Karpas-422 (cell line): ENCODE measurements around the gene FAM221B. TPM values are rescaled to one million over a fixed set of nuclear protein-coding genes. Genes with fewer than 3 reads are reported as not detected.

Experiments used
- DNase-seq: peaks from one replicate; pipeline ENCODE4 v3.0.0-alpha.2; 2015
- H2AFZ ChIP-seq: fragments of 200-600 bp; sonication (generic); 2 replicates; pipeline ENCODE4 v1.6.1; 2014; ENCODE audit warnings: antibody characterized with exemption, low read length, mixed read lengths
- H3K27ac ChIP-seq: fragments of 200-600 bp; sonication (generic); 2 replicates; pipeline ENCODE4 v1.5.1; 2014; ENCODE audit warnings: mild to moderate bottlenecking, low read length, moderate library complexity
- H3K27me3 ChIP-seq: fragments of 200-600 bp; sonication (generic); 2 replicates; pipeline ENCODE4 v1.6.1; 2014; ENCODE audit warnings: low read length, mixed read lengths
- H3K36me3 ChIP-seq: fragments of 200-600 bp; sonication (generic); 2 replicates; pipeline ENCODE4 v1.6.1; 2014; ENCODE audit warnings: low read length, mixed read lengths; ENCODE audit not compliant: insufficient read depth
- H3K4me1 ChIP-seq: fragments of 200-600 bp; sonication (generic); 2 replicates; pipeline ENCODE4 v1.6.1; 2014; ENCODE audit warnings: mild to moderate bottlenecking, low read length, mixed read lengths
- H3K4me2 ChIP-seq: fragments of 200-600 bp; sonication (generic); 2 replicates; pipeline ENCODE4 v1.6.1; 2014; ENCODE audit warnings: low read length, low read depth, mild to moderate bottlenecking; ENCODE audit not compliant: poor library complexity, severe bottlenecking
- H3K4me3 ChIP-seq: fragments of 200-600 bp; sonication (generic); 2 replicates; pipeline ENCODE4 v1.5.1; 2014; ENCODE audit warnings: mild to moderate bottlenecking, antibody characterized with exemption, low read length, mixed read lengths
- H3K79me2 ChIP-seq: fragments of 200-600 bp; sonication (generic); 2 replicates; pipeline ENCODE4 v1.6.1; 2014; ENCODE audit warnings: mild to moderate bottlenecking, low read length, mixed read lengths
- H3K9ac ChIP-seq: fragments of 200-600 bp; sonication (generic); 2 replicates; pipeline ENCODE4 v1.6.0; 2014; ENCODE audit warnings: low read length
- H3K9me2 ChIP-seq: fragments of 200-600 bp; sonication (generic), shearing (Covaris generic); replicated peaks from 2 replicates; pipeline ENCODE4 v1.6.0; 2014; ENCODE audit warnings: mild to moderate bottlenecking, low read length, moderate library complexity; ENCODE audit not compliant: insufficient read depth
- H3K9me3 ChIP-seq: fragments of 300-700, 200-600 bp; sonication (generic); 2 replicates; pipeline ENCODE4 v1.6.1; 2014; ENCODE audit warnings: low read length, mixed read lengths
- H4K20me1 ChIP-seq: fragments of 200-600 bp; sonication (generic); 2 replicates; pipeline ENCODE4 v1.6.1; 2014; ENCODE audit warnings: mild to moderate bottlenecking, antibody characterized with exemption, low read length, low read depth; ENCODE audit not compliant: insufficient read depth
- total RNA-seq: library from RNA; depleted of rRNA; stranded (reverse); fragments of >200 nt; shearing (Covaris generic); gene quantifications from 2 replicates; pipeline ENCODE4 v1.2.3, GENCODE V29; 2014; ENCODE audit warnings: low replicate concordance

FAM221B gene
- total RNA-seq, 1 experiment from 2014 or later: not detected

- no peak overlapping the region for H2AFZ ChIP-seq
- DNase-seq: no peak
- H3K27ac ChIP-seq: no peak overlapping the region
- no peak overlapping the region for H3K4me3 ChIP-seq
- H3K36me3 ChIP-seq: no peaks in the 10 kb centered on the region
- no peaks in the 10 kb centered on the region for H3K9me3 ChIP-seq
- no peak overlapping the region for H3K9ac ChIP-seq
- no peaks in the 10 kb centered on the region for H3K79me2 ChIP-seq
- H3K4me1 ChIP-seq: peaks cover 14% of the 10 kb centered on the region
- H3K4me2 ChIP-seq: no peak overlapping the region
- no peaks in the 10 kb centered on the region for H4K20me1 ChIP-seq
- no peaks in the 10 kb centered on the region for H3K9me2 ChIP-seq
- no peaks in the 10 kb centered on the region for H3K27me3 ChIP-seq
These were observed 4.3 kb upstream of the FAM221B start for GRCh38 chr9:35832814-35833213.

GRCh38 chr9:35831040-35831439, 2.5 kb upstream of the FAM221B start:
- Histone ChIP-seq H3K79me2 (no peaks in the 10 kb centered on the region), H3K27ac (no peak overlapping the region), H3K4me1 (peaks cover 14% of the 10 kb centered on the region), H3K9me3 (no peaks in the 10 kb centered on the region), H3K9me2 (no peaks in the 10 kb centered on the region), H3K4me2 (no peak overlapping the region), H3K9ac (no peak overlapping the region), H2AFZ (no peak overlapping the region), H3K4me3 (no peak overlapping the region), H3K36me3 (no peaks in the 10 kb centered on the region), H4K20me1 (no peaks in the 10 kb centered on the region), H3K27me3 (no peaks in the 10 kb centered on the region)
- no peak for DNase-seq

- Histone ChIP-seq H2AFZ (no peak overlapping the region; the same call in 1 of the 2 replicates), H3K9me2 (no peaks in the 10 kb centered on the region), H3K4me3 (peak overlapping the region; percentile 71), H3K9me3 (no peaks in the 10 kb centered on the region), H4K20me1 (no peaks in the 10 kb centered on the region), H3K27me3 (no peaks in the 10 kb centered on the region), H3K36me3 (no peaks in the 10 kb centered on the region), H3K79me2 (no peaks in the 10 kb centered on the region), H3K4me1 (peaks cover 14% of the 10 kb centered on the region), H3K27ac (no peak overlapping the region), H3K9ac (peak overlapping the region; percentile 77), H3K4me2 (peak overlapping the region; percentile 82)
- no peak for DNase-seq
These were observed 1.2 kb upstream of the FAM221B start for GRCh38 chr9:35829764-35830096.

GRCh38 chr9:35829084-35829763, 692 bp upstream of the FAM221B start, which contains the start of gene TMEM8B:
TMEM8B (plus strand) TSS chr9:35829228; CDS start chr9:35829448, 220 bp downstream.
- H3K9ac ChIP-seq: peak within 1 kb of the TSS; percentile 77
- peak; percentile 97 for DNase-seq
- H2AFZ ChIP-seq: peak within 1 kb of the TSS; percentile 86; the same call in 1 of the 2 replicates

GRCh38 chr9:35827486-35827885, 1.0 kb downstream of the FAM221B start:
- no peak overlapping the region for H2AFZ ChIP-seq
- no peaks in the 10 kb centered on the region for H3K79me2 ChIP-seq
- H3K9ac ChIP-seq: no peak overlapping the region
- DNase-seq: no peak
- no peaks in the 10 kb centered on the region for H3K9me3 ChIP-seq
- no peaks in the 10 kb centered on the region for H4K20me1 ChIP-seq
- H3K4me3 ChIP-seq: no peak overlapping the region
- H3K4me2 ChIP-seq: no peak overlapping the region
- H3K4me1 ChIP-seq: peaks cover 11% of the 10 kb centered on the region
- no peak overlapping the region for H3K27ac ChIP-seq
- H3K27me3 ChIP-seq: no peaks in the 10 kb centered on the region
- H3K9me2 ChIP-seq: no peaks in the 10 kb centered on the region
- no peaks in the 10 kb centered on the region for H3K36me3 ChIP-seq

More at GRCh38 chr9:35829084-35829763, 692 bp upstream of the FAM221B start, which contains the start of gene TMEM8B:
- H3K9me3 ChIP-seq: no peaks in the 10 kb centered on the region
- H3K27ac ChIP-seq: no peak within 1 kb of the TSS
- H3K9me2 ChIP-seq: no peaks in the 10 kb centered on the region
- H3K36me3 ChIP-seq: no peaks in the 10 kb centered on the region
- H4K20me1 ChIP-seq: no peaks in the 10 kb centered on the region
- H3K79me2 ChIP-seq: no peaks in the 10 kb centered on the region
- H3K4me1 ChIP-seq: peaks cover 14% of the 10 kb centered on the region
- peak within 1 kb of the TSS; percentile 82 for H3K4me2 ChIP-seq
- peak within 1 kb of the TSS; percentile 71 for H3K4me3 ChIP-seq
- no peaks in the 10 kb centered on the region for H3K27me3 ChIP-seq

GRCh38 chr9:35826071-35826701, 2.3 kb downstream of the FAM221B start:
- peak; percentile 83 for DNase-seq
- Histone ChIP-seq H3K4me3 (no peak overlapping the region), H3K27me3 (no peaks in the 10 kb centered on the region), H3K79me2 (no peaks in the 10 kb centered on the region), H3K9ac (no peak overlapping the region), H4K20me1 (no peaks in the 10 kb centered on the region), H3K9me3 (no peaks in the 10 kb centered on the region), H3K36me3 (no peaks in the 10 kb centered on the region), H2AFZ (no peak overlapping the region), H3K9me2 (no peaks in the 10 kb centered on the region), H3K27ac (no peak overlapping the region), H3K4me1 (peaks cover 11% of the 10 kb centered on the region), H3K4me2 (no peak overlapping the region)

- H3K9me2 ChIP-seq: no peaks in the 10 kb centered on the region
- H4K20me1 ChIP-seq: no peaks in the 10 kb centered on the region
- H3K4me2 ChIP-seq: no peak overlapping the region
- H3K36me3 ChIP-seq: no peaks in the 10 kb centered on the region
- no peaks in the 10 kb centered on the region for H3K27me3 ChIP-seq
- no peak overlapping the region for H3K27ac ChIP-seq
- H3K4me3 ChIP-seq: no peak overlapping the region
- H3K79me2 ChIP-seq: no peaks in the 10 kb centered on the region
- DNase-seq: no peak
- no peak overlapping the region for H2AFZ ChIP-seq
- no peaks in the 10 kb centered on the region for H3K9me3 ChIP-seq
- no peak overlapping the region for H3K9ac ChIP-seq
- no peaks in the 10 kb centered on the region for H3K4me1 ChIP-seq
These were observed 5.6 kb downstream of the FAM221B start for GRCh38 chr9:35822926-35823325.

- H3K4me3 ChIP-seq: no peak overlapping the region
- H3K9ac ChIP-seq: no peak overlapping the region
- DNase-seq: no peak
- no peaks in the 10 kb centered on the region for H3K9me3 ChIP-seq
- H3K9me2 ChIP-seq: no peaks in the 10 kb centered on the region
- H3K27ac ChIP-seq: no peak overlapping the region
- no peaks in the 10 kb centered on the region for H3K36me3 ChIP-seq
- H2AFZ ChIP-seq: no peak overlapping the region
- no peaks in the 10 kb centered on the region for H3K27me3 ChIP-seq
- no peaks in the 10 kb centered on the region for H4K20me1 ChIP-seq
- peaks cover 4% of the 10 kb centered on the region for H3K4me1 ChIP-seq
- H3K79me2 ChIP-seq: no peaks in the 10 kb centered on the region
- H3K4me2 ChIP-seq: no peak overlapping the region
These were observed 8.5 kb downstream of the FAM221B start for GRCh38 chr9:35820076-35820475.
